Body of pancreas (tissue), 4 donors: Measurements from ENCODE around the gene ENOX2. TPM values are rescaled to one million over a fixed set of nuclear protein-coding genes. Genes with fewer than 3 reads are reported as not detected.

Experiments
- ATAC-seq: fragments of 150-250 bp; one replicate; pipeline ENCODE4 v1.9.1; 2016
- DNase-seq, 4 donors: peaks; one replicate each; pipeline ENCODE4 v3.0.0-alpha.2; 2019
- H3K27ac ChIP-seq, 4 donors: fragments of 200-600 bp; sonication (generic); 1 replicate in 3 of 4; 2 replicates in 1 of 4; pipeline versions ENCODE4 v1.5.1 to v1.6.1; 2016 to 2019; ENCODE audit warnings: mild to moderate bottlenecking in 1 of 4, mixed read lengths in 1 of 4, moderate library complexity in 1 of 4
- H3K27me3 ChIP-seq, 2 donors: fragments of 200-600 bp; sonication (generic); one replicate each; pipeline ENCODE4 v1.6.0; 2016; ENCODE audit warnings: mild to moderate bottlenecking in 1 of 2
- H3K36me3 ChIP-seq, 2 donors: fragments of 200-600 bp; sonication (generic); replicated peaks in 1 of 2; 2 replicates each; pipeline ENCODE4 v1.5.1; 2016; ENCODE audit warnings: low read depth in 2 of 2; ENCODE audit not compliant: insufficient read depth in 1 of 2
- H3K4me1 ChIP-seq: fragments of 200-600 bp; sonication (generic); one replicate; pipeline ENCODE4 v1.6.0; 2016
- H3K4me3 ChIP-seq, 2 donors: fragments of 200-600 bp; sonication (generic); 1 replicate in 1 of 2; 2 replicates in 1 of 2; pipeline ENCODE4 v1.5.1; 2016 to 2019
- H3K9me3 ChIP-seq, 3 donors: fragments of 200-600 bp; sonication (generic); 1 replicate in 2 of 3; 2 replicates in 1 of 3; pipeline ENCODE4 v1.5.1; 2016
- CTCF ChIP-seq, 7 experiments: fragments of 450-650 bp in 4 of 7; fragments of 200-600 bp in 3 of 7; sonication (generic) in 3 of 7; IDR thresholded peaks; one replicate each; pipeline ENCODE4 v1.5.1; 2016 to 2019; ENCODE audit warnings: antibody characterized with exemption in 7 of 7
- POLR2A ChIP-seq, 3 donors: fragments of 450-650 bp; IDR thresholded peaks; one replicate each; pipeline ENCODE4 v1.6.1; 2016; ENCODE audit warnings: antibody characterized with exemption in 3 of 3, mild to moderate bottlenecking in 2 of 3
- WGBS, 2 donors: methylation state at CpG; one replicate each; pipeline ENCODE4 v1.1.5; 2017; 5-methylcytosine and 5-hydroxymethylcytosine counted together
- intact Hi-C: fragments of 100-400 bp; cut with DNase I; formaldehyde crosslinking; loops from one replicate; pipeline ENCODE4 v1.15.1; 2023
- total RNA-seq, 2 donors: library from RNA; depleted of rRNA; stranded (reverse); fragments of >200 nt; gene quantifications; one replicate each; pipeline ENCODE4 v1.1.0, GENCODE V29; 2016

The ENOX2 gene
- total RNA-seq, 2 donors from 2014 or later, result 7.9 to 9.1 TPM

- TF ChIP-seq POLR2A (IDR thresholded peaks at IDR 0.05), result no peak
- TF ChIP-seq CTCF (IDR thresholded peaks at IDR 0.05), result no peak
- Histone ChIP-seq H3K27ac (no peak overlapping the region), H3K4me3 (no peak overlapping the region), H3K9me3 (no peaks in the 10 kb centered on the region), H3K27me3 (no peaks in the 10 kb centered on the region), H3K4me1 (no peaks in the 10 kb centered on the region), H3K36me3 (no peaks in the 10 kb centered on the region)
- DNase-seq (no peak), ATAC-seq (no peak)
- WGBS, 2 donors, result 81 to 87% methylated on average over 3 of the region's 3 CpGs
- intact Hi-C loops, result no loop called here
These were observed 156.9 kb downstream of the ENOX2 start for GRCh38 chrX:130746077-130746476.

- ATAC-seq (no peak), DNase-seq (no peak)
- TF ChIP-seq CTCF (IDR thresholded peaks at IDR 0.05), result no peak
- no peak for TF ChIP-seq POLR2A (IDR thresholded peaks at IDR 0.05)
- no peaks in the 10 kb centered on the region for H3K4me1 ChIP-seq
- no peaks in the 10 kb centered on the region for H3K27me3 ChIP-seq
- H3K36me3 ChIP-seq, result no peaks in the 10 kb centered on the region
- WGBS, 2 donors, result 66 to 80% methylated on average over 4 of the region's 4 CpGs
- intact Hi-C loops, result no loop called here
- H3K27ac ChIP-seq, result no peak overlapping the region
- H3K4me3 ChIP-seq, result no peak overlapping the region
- H3K9me3 ChIP-seq, result no peaks in the 10 kb centered on the region
These were observed 161.4 kb downstream of the ENOX2 start for GRCh38 chrX:130741584-130741983.

GRCh38 chrX:130741151-130741550 is 161.9 kb downstream of the ENOX2 start:
- H3K9me3 ChIP-seq, result no peaks in the 10 kb centered on the region
- DNase-seq (no peak), ATAC-seq (no peak)
- no peaks in the 10 kb centered on the region for H3K36me3 ChIP-seq
- H3K4me1 ChIP-seq, result no peaks in the 10 kb centered on the region
- H3K4me3 ChIP-seq, result no peak overlapping the region
- H3K27ac ChIP-seq, result no peak overlapping the region
- H3K27me3 ChIP-seq, result no peaks in the 10 kb centered on the region
- WGBS, 2 donors, result 87% methylated on average over 3 of the region's 3 CpGs
- no peak for TF ChIP-seq CTCF (IDR thresholded peaks at IDR 0.05)
- no peak for TF ChIP-seq POLR2A (IDR thresholded peaks at IDR 0.05)
- intact Hi-C loops, result no loop called here

- Histone ChIP-seq H3K4me1 (no peaks in the 10 kb centered on the region), H3K36me3 (no peaks in the 10 kb centered on the region), H3K27ac (no peak overlapping the region), H3K4me3 (no peak overlapping the region), H3K9me3 (no peaks in the 10 kb centered on the region), H3K27me3 (no peaks in the 10 kb centered on the region)
- no peak for TF ChIP-seq CTCF (IDR thresholded peaks at IDR 0.05)
- no peak for TF ChIP-seq POLR2A (IDR thresholded peaks at IDR 0.05)
- no peak for ATAC-seq
- DNase-seq, result no peak
- 54 to 69% methylated on average over 4 to 5 of the region's 5 CpGs for WGBS, 2 donors
- intact Hi-C loops, result no loop called here
These were observed 164.3 kb downstream of the ENOX2 start for GRCh38 chrX:130738638-130739195.

- TF ChIP-seq POLR2A (IDR thresholded peaks at IDR 0.05) (no peak), CTCF (IDR thresholded peaks at IDR 0.05) (no peak)
These were observed 168.3 kb downstream of the ENOX2 start for GRCh38 chrX:130734713-130735112.

More at GRCh38 chrX:130734713-130735112, 168.3 kb downstream of the ENOX2 start:
- Histone ChIP-seq H3K4me3 (no peak overlapping the region), H3K36me3 (no peaks in the 10 kb centered on the region), H3K27me3 (no peaks in the 10 kb centered on the region), H3K27ac (no peak overlapping the region), H3K4me1 (no peaks in the 10 kb centered on the region), H3K9me3 (no peaks in the 10 kb centered on the region)
- ATAC-seq, result no peak
- no peak for DNase-seq
- intact Hi-C loops, result no loop called here
